Measurements from ENCODE around the gene CNNM1.
A peak's percentile ranks its signal among the peaks of the same experiment; 100 is the strongest.

The CNNM1 gene

DNA sequence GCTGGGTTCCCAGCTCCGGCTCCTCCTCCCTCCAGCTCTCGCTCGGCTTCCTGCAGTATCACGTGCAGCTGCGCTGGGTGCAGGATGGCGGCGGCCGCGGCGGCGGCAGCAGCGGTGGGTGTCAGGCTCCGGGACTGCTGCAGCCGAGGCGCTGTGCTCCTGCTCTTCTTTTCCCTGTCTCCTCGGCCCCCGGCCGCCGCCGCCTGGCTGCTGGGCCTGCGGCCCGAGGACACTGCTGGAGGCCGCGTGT is at the start of gene CNNM1:
CNNM1 (plus strand) TSS at position 53 of the 250 bp plus-strand sequence; CDS start at position 85, 32 bp downstream.
- DNase-seq (ENCODE audit: low spot score) = peak; percentile 61

DNA sequence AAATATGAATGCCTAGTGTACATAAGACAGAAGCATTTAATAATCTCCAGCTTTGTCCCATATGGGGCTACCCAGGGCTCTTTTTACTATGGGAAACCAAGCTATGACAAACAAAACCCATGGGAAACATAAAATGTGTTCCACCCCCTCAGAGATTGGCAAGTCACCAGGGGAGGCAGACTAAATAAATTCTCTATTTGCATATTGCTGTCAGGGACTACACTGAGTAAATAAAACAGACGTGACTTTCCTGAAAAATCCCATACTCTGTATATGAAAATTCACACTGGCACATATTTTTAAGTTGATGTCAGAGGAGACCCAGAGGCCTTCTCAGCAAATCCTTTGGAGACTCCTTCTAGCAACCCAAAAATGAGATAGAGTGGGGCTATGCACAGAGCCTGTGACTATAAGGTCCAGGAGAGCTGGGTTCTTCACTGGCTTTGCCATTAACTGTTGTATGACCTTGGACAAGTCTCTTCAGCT is 49.5 kb upstream of the CNNM1 start:
- DNase-seq (ENCODE audit: low spot score) = no peak

DNA sequence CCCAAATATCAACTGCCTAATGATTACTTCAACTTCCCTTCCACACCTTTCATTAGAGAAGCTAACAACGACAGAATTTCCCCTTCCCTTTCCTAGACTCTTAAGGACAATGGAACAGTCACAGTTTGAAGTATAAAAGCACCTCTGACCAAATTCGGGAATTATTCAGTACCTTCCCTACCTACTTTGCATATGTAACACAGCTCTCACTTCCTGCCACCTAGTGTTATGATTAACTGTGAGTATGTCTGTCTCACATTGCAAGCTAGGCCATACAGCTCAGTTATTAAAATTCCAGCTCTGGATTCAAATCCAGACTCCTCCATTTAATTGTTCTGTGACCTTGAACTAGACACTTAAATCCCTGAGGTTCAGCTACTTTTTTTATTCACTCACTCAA is 48.7 kb upstream of the CNNM1 start:
- DNase-seq (ENCODE audit: low spot score) = no peak

DNA sequence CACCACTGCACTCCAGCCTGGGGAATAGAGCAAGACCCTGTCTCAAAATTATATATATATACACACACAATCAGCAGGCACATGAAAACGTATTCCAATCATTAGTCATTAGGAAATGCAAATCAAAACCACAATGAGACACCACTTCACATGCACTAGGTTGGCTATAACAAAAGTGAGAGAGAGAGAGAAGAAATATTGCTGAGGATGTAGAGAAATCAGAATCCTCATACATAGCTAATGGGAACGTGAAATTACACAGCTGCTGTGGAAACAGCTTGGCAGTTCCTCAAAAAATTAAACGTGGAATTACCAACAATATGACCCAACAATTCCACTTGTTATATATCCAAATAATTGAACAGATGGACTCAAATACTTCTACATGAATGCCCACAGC is 43.3 kb upstream of the CNNM1 start:
- DNase-seq (ENCODE audit: low spot score) = no peak

DNA sequence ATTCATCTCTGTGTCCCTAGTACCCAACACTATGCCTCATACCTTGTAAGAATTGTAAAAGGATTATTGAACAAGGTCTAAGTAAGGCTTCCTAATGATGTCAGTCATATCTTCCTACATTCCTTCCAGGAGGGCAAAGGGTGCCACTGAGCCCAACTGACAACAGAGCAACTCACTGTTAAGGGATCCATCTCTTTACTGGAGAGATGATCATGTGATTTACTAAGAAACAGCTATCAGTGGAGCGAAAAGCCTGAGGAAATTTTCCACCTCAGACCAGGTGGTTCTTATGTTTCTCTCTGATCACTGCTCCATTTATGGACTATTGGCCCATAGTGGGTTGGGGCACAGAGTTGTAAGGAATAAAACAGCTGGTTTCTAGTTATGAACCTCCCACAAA is 38.9 kb upstream of the CNNM1 start:
- DNase-seq (ENCODE audit: low spot score) = no peak

DNA sequence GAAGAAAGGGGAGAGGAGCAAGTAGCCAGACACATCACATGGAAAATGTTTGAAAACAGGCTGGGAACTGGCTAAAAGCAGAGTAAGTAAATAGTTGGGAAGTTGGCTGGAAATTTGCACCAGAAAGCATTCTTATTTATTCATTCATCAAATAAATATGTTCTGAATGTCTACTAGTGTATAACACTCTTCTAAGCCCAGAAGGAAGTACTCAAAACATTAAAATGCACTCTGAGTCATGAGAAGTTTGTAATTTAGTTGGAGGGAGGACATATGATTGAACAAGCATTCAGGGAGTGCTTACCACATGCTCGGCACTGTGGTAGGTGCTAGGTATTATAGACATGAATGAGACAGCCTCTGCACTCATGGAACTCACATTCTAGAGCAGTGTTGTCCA is 37.0 kb upstream of the CNNM1 start:
- no peak for DNase-seq (ENCODE audit: low spot score)

DNA sequence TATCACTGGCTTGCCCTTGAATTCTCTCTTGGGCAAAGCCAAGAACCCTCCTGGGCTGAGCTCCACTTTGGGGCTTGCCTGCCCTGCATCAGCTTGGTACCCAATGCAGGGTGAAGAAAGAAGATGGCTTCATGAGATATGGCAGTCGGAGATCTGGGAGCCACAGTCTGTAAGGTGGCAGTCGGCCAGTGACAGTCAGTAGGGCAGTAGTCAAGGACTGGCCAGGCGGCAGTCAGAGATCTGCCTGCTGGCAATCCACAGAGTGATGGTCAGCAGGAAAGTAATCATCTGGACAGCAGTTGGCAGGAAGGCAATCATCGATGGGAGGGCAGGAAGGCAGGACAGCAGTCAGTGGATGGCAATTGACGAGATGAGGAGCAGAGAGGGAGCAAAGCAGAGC is 32.6 kb upstream of the CNNM1 start:
- DNase-seq (ENCODE audit: low spot score) = no peak

DNA sequence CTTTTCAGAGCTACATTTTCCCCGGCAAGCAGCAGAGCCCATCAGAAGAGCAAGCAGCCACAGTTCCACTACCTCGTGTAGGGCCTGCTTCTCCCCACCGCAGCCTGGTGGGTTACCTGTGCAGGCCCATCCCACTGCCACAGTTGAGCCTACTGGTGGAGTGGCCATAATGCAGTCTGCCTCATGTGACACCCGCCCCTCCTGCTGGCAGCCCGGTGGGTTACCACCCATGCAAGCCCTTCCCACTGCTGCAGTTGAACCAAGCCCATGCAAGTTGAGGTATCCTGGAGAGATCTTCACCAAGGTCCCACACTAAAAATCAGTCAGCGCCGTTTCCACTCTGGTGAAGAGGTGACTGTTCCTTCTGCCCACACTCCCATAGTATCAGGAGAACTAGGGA is 32.1 kb upstream of the CNNM1 start:
- no peak for DNase-seq (ENCODE audit: low spot score)

DNA sequence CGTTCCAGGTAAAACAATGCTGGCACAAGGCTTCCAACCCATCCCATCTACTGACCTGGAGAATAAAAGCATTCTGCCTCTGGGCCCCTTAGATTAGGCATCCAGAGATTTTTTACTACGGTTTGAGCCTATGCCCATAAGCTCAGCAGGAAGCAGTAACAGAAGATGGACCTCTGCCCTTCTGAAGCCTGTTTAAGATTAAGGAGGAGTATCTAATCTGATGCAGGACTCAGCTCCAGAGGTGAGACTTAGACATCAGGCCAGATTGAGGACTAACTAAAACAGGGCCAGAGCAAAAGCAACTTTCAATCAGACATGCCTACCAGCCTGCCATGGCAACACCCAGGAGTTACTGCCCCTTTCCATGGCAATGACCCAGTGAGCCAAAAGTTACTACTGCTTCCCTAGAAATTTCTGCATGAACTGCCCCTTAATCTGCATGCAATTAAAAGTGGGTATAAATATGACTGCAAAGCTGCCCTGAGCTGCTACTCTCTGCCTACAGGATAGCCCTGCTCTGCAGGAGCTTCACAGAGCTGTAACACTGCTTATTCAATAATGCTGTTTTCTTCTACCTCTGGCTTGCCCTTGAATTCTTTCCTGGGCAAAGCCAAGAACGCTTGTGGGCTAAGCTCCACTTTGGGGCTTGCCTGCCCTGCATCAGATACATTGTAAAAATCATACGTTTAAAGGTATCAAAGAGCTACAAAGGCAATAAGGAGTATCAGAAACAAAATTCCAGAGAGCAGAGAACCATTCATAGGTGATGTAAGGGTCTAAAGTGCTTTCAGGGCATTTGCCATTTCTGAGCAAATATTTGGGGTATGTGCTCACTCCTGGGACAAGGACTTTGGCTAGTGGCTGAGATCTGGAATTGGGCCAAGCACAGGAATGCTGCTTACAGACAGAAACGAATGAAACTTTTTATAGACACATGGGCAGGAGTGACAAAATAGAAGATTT is 25.0 kb upstream of the CNNM1 start:
- no peak for DNase-seq (ENCODE audit: low spot score)

DNA sequence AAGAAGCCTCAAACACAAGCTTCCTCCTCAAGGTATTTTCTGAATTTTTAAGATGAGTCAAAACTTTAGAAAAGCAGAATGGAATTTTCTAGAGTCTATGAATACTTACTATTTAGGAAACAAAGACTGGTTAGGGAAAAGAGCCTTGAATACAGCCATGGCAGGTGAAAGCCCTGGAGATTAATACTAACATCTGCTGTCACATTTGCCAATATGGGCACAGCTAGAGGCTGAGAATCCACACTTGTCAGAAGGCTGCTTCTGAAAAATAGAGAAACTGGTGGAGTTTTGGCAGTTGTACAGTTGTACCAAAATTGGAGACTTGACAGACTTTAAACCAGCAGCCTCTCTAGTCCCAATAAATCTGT is 24.3 kb upstream of the CNNM1 start:
- DNase-seq (ENCODE audit: low spot score) = no peak

DNA sequence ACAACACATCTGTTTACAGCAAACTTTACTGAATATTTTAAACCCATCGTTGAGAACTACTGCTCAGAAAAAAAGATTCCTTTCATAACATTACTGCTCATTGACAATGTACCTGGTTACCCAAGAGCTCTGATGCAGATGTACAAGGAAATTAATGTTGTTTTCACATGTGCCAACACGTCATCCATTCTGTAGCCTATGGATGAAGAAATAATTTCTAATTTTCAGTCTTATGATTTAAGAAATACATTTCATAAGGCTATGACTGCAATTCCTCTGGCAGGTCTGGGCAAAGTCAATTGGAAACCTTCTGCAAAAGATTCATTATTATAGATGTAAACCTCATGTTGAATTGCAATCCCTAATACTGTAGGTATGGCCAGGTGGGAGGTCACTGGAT is 16.7 kb upstream of the CNNM1 start:
- no peak for DNase-seq (ENCODE audit: low spot score)

DNA sequence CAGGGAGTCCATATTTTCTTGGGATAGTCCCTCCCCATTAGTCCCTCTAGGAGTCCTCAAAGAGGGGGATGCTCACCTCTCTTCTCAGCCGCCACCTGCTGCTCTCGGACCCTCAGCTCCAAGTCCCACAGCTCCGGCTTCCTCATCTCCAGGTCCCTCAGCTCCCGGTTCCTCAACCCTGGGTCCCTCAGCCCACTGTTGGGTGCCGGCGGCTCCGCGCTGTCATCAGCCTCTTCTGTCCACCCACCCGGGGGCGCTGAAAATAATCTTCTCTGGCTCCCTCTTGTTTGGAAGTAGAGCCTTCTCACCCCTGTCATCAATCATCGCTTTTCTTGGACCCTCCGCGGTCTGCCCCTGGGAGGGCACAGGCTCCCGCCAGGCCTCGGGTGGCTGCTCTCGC is 13.3 kb upstream of the CNNM1 start:
- DNase-seq (ENCODE audit: low spot score) = no peak

DNA sequence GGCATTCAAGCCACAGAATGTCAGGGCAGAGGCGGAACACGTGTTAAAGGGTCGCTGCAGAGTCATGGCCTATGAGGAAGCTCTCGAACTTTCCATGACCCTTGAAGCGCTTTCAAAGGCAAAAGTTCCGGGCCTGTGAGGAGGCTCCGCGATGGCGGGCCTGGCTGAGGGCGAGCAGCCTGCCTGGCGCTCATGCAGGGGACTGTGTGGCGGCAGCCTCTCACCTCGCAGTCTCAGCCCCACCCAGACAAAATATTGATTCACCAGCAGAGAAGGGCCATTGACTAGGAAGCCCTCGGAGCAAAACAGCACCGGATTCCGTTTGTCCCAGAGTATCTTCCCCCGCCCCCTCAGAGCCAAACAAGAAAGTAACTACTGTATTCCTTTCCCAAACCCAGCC is 12.8 kb upstream of the CNNM1 start:
- no peak for DNase-seq (ENCODE audit: low spot score)

DNA sequence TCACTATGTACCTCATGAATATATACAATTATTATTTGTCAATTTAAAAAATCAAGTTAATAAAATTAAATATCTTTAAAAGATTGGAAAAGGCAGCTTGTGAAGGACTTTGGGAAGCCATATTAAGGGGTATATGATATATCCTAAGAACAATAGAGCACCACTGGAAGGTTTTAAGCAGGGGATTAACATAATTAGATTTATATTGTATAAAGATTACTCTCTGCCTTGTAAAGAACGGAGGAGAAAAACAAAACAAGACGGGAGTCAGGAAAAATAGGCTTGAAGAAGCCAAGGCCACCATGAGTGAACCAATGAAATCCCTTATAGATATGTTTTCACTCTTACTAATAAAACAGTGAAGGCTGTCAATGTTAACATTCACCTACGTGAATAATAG is 11.1 kb upstream of the CNNM1 start:
- no peak for DNase-seq (ENCODE audit: low spot score)

DNA sequence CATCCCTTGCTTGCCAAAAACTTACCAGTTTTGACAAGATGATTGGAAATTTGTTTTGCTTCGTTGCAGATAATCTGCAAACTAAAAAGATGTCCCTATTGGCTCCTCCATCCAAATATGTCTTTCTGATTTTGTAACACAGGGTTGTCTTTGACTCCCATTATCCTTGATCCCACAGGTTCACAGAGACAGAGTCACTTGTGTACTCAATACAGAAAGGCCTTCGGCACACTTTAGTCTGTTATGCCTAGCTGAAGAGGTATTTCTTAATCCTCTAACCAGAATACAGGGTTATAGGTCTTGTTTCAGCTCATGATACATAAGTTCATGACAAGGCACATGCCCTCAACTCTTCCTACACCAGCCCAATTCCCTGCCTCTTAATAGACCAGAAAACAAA is 10.7 kb upstream of the CNNM1 start:
- no peak for DNase-seq (ENCODE audit: low spot score)

DNA sequence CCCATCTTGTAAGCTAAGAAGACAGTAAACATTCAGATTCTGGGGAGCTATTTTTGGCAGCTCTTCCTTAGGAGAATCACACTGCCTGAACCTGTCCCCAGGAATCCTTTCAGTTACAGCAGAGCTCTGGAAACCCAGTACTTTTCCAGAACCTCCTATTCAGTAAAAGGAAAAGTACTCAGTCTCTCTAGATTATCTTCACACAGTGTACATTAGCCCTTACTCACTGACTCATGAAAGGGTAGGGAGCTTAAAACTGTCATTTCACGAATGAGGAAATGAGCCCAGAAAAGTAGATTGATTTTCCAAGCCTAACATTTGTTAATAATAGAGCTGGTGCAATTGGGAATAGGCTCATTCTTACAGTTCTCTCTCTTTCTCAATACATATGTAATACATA is 3.9 kb upstream of the CNNM1 start:
- DNase-seq (ENCODE audit: low spot score) = no peak

DNA sequence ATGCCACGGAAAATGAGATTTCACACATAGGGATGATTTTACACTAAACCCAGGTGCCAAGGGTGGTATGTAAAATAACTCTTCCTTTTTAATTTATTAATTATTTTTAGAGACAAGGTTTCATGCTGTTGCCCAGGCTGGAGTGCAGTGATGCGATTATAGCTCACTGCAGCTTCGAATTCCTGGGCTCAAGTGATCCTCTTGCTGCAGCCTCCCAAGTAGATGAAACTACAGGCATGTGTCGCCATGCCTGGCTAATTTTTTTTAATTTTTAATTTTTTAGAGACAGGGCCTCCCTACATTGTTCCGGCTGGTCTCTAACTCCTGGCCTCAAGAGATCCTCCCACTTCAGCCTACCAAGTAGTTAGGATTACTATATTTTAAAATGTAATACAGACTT is 2.3 kb upstream of the CNNM1 start:
- no peak for DNase-seq (ENCODE audit: low spot score)

DNA sequence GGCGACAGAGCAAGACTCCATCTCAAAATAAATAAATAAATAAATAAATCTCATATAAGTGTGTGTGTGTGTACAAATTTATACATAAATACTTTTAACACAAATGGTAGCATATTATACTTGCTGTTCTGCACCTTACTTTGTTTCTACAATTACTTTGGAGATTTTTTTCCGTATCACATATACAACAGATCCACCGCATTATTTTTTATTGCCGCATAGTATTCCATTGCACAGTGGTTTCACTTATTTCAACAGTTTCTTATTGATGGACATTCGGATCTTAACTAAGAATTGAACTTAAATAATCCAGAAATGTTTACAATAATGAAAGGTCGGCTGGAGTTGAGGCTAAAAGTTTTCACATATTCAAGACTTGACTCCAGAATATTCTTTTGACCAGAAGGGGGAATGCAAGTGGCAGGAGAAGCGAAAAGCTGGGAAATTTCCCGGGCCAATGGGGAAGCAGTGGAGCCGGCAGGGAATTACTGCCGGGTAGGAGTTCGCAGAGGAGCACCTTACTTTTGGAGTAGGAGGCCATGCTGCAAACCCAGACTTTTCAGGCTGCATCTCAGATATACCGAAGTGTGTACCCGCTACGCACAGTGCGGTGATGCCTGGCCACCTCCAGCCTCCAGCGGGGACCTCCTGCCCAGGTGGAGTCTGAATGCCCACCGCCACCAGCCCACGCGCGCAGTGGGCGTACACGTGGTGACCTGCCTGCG is 415 bp upstream of the CNNM1 start:
- peak; percentile 11 for DNase-seq (ENCODE audit: low spot score)

DNA sequence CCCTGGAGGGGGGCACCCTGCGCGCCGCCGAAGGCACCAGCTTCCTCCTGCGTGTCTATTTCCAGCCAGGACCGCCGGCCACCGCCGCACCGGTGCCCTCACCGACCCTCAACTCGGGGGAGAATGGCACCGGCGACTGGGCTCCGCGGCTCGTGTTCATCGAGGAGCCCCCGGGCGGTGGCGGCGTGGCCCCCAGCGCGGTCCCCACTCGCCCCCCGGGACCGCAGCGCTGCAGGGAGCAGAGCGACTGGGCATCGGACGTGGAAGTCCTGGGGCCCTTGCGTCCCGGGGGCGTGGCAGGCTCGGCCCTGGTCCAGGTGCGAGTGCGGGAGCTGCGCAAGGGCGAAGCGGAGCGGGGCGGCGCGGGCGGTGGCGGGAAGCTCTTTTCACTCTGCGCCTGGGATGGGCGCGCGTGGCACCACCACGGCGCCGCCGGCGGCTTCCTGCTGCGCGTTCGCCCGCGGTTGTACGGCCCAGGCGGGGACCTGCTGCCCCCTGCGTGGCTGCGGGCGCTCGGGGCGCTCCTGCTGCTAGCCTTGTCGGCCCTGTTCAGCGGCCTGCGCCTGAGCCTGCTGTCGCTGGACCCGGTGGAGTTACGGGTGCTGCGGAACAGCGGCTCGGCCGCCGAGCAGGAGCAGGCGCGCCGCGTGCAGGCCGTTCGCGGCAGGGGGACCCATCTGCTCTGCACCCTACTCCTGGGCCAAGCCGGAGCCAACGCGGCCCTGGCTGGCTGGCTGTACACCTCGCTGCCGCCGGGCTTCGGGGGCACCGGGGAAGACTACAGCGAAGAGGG is 594 bp downstream of the CNNM1 start:
- peak; percentile 52 for DNase-seq (ENCODE audit: low spot score)

DNA sequence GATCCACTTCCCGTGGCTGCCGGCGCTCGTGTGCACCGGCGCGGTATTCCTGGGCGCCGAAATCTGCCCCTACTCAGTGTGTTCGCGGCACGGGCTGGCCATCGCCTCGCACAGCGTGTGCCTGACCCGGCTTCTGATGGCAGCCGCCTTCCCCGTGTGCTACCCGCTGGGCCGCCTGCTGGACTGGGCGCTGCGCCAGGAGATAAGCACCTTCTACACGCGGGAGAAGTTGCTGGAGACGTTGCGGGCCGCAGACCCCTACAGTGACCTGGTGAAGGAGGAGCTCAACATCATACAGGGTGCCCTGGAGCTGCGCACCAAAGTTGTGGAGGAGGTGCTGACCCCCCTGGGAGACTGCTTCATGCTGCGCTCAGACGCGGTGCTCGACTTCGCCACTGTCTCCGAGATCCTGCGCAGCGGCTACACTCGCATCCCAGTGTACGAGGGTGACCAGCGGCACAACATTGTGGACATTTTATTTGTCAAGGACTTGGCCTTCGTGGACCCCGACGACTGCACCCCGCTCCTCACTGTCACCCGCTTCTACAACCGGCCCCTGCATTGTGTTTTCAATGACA is 1.3 kb downstream of the CNNM1 start:
- DNase-seq (ENCODE audit: low spot score) = no peak

DNA sequence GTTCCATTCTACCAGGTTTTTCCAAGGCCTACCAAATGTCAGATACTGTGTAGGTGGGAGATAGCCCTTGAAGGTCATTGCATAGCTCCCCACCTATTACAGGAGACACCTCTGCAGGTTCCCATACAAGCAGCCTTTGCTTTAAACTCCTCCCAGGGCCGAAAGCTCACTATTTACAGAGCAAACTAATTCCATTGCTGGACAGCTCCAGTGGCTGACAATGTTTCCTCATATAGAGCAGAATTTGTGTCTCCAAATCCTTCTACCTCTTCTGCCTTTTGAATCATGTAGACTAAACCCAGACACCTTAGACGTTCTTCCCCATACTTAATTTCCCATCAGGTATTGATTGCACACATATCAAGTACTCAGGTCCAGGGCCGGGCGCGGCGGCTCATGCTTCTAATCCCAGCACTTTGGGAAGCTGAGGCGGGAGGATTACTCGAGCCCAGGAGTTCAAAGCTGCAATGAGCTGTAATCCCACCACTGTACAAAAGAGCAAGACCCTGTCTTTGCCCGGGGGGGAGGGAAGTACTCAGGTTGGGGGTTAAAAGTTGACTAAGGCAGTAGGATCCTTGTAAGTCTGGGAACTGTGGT is 2.1 kb downstream of the CNNM1 start:
- peak; percentile 46 for DNase-seq (ENCODE audit: low spot score)

DNA sequence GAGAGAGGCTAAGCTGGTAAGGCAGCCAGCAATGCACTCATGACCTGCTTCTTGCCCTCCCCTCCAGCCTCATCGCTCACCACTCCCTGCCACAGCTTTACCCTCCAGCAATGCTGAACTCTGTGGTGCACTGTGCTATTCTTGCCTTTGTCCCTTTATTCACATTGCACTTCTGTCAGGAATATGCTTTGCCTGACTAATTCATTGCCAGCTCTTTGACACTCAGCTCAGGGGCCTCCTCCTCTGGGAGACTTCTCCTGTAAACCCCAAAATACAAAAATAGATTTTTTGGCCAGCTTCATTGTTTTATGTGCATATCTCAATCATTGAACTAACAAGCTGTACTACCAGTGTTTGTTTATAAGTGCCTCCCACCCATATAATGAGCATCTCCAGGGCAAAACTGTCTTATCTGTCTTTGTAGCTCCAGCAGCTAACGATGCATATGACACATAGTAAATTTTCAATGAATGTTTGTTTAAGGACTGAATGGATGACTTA is 8.2 kb downstream of the CNNM1 start:
- no peak for DNase-seq (ENCODE audit: low spot score)
